Central memory CD4-positive, alpha-beta T cell (primary cell): ENCODE measurements around the gene PDHX.
A peak's percentile ranks its signal among the peaks of the same experiment; 100 is the strongest.

ENCODE experiments used
- DNase-seq: peaks from one replicate; pipeline ENCODE4 v3.0.0; 2022

The PDHX gene

GRCh38 chr11:34996958-34997357 is 80.5 kb downstream of the PDHX start:
- DNase-seq = no peak

- DNase-seq = peak; percentile 34
Measured at GRCh38 chr11:34997952-34998528, 81.6 kb downstream of the PDHX start.

- DNase-seq = no peak
Measured at GRCh38 chr11:34999453-34999852, 83.0 kb downstream of the PDHX start.

GRCh38 chr11:35003186-35003585 is 86.8 kb downstream of the PDHX start:
- no peak for DNase-seq

GRCh38 chr11:35003658-35004057 is 87.2 kb downstream of the PDHX start:
- no peak for DNase-seq

- no peak for DNase-seq
Measured at GRCh38 chr11:35005141-35005780, 88.8 kb downstream of the PDHX start.

GRCh38 chr11:35006389-35007128 is 90.1 kb downstream of the PDHX start:
- DNase-seq = no peak

GRCh38 chr11:35007277-35007676 is 90.9 kb downstream of the PDHX start:
- no peak for DNase-seq

- no peak for DNase-seq
Measured at GRCh38 chr11:35009191-35009943, 92.9 kb downstream of the PDHX start.

- no peak for DNase-seq
Measured at GRCh38 chr11:35009944-35010342, 93.5 kb downstream of the PDHX start.

- DNase-seq = no peak
Measured at GRCh38 chr11:35010654-35011053, 94.2 kb downstream of the PDHX start.

GRCh38 chr11:35011389-35011788 is 95.0 kb downstream of the PDHX start:
- no peak for DNase-seq

GRCh38 chr11:35011944-35012343 is 95.5 kb downstream of the PDHX start:
- DNase-seq = no peak

- DNase-seq = peak; percentile 70
Measured at GRCh38 chr11:35012467-35013191, 96.2 kb downstream of the PDHX start.

GRCh38 chr11:35013514-35014233 is 97.3 kb downstream of the PDHX start:
- DNase-seq = peak; percentile 72

GRCh38 chr11:35014346-35014745 is 97.9 kb downstream of the PDHX start:
- DNase-seq = no peak

GRCh38 chr11:35015621-35016387 is 99.4 kb downstream of the PDHX start:
- no peak for DNase-seq

- no peak for DNase-seq
Measured at GRCh38 chr11:35016916-35017315, 100.5 kb downstream of the PDHX start.

GRCh38 chr11:35017528-35018342 is 101.3 kb downstream of the PDHX start:
- no peak for DNase-seq

GRCh38 chr11:35021589-35021988 is 105.2 kb downstream of the PDHX start:
- DNase-seq = no peak
